Mesodermal cell (in vitro differentiated cells): Measurements from ENCODE around the gene ALDH2. TPM values are rescaled to one million over a fixed set of nuclear protein-coding genes. Genes with fewer than 3 reads are reported as not detected.
"Not testable (repeated sequence)": the region's sequence is repeated elsewhere in the genome, so short reads cannot be mapped to it uniquely, and the experiment has no call there.

Experiments used
- H3K27ac ChIP-seq: 2 replicates; pipeline ENCODE4 v1.7.0; 2013; ENCODE audit warnings: mild to moderate bottlenecking, low read depth, low read length, moderate library complexity; ENCODE audit not compliant: severe bottlenecking
- H3K36me3 ChIP-seq: 2 replicates; pipeline ENCODE4 v1.7.1; 2013; ENCODE audit warnings: mild to moderate bottlenecking, low read length, moderate library complexity; ENCODE audit not compliant: control insufficient read depth, insufficient read depth
- H3K4me1 ChIP-seq: one replicate; pipeline ENCODE4 v1.7.1; 2013; ENCODE audit warnings: mild to moderate bottlenecking, low read length; ENCODE audit not compliant: insufficient read depth, control insufficient read depth, poor library complexity, severe bottlenecking
- H3K4me3 ChIP-seq: 2 replicates; pipeline ENCODE4 v1.7.0; 2013; ENCODE audit warnings: low read length, control low read depth, mild to moderate bottlenecking; ENCODE audit not compliant: insufficient read depth, poor library complexity, severe bottlenecking; ENCODE audit errors: extremely low read depth
- H3K9me3 ChIP-seq: 2 replicates; pipeline ENCODE4 v1.7.1; 2013; ENCODE audit warnings: mild to moderate bottlenecking, low read length, moderate library complexity; ENCODE audit not compliant: control insufficient read depth
- whole genome bisulfite sequencing, 2 experiments: methylation state at CpG; one replicate each; pipeline ENCODE4 v1.1.5; 2013; ENCODE audit warnings: missing lambda C conversion rate in 2 of 2; ENCODE audit not compliant: insufficient coverage in 2 of 2; 5-methylcytosine and 5-hydroxymethylcytosine counted together
- polyA plus RNA-seq, 2 experiments: library from polyadenylated mRNA; stranded (reverse); fragments of 50-300 nt; gene quantifications; one replicate each; pipeline ENCODE4 v1.2.3, GENCODE V29; 2013

ALDH2 gene
- polyA plus RNA-seq (2013, experiment 1 of 2), result 127 TPM
- polyA plus RNA-seq (2013, experiment 2 of 2), result 142 TPM

DNA sequence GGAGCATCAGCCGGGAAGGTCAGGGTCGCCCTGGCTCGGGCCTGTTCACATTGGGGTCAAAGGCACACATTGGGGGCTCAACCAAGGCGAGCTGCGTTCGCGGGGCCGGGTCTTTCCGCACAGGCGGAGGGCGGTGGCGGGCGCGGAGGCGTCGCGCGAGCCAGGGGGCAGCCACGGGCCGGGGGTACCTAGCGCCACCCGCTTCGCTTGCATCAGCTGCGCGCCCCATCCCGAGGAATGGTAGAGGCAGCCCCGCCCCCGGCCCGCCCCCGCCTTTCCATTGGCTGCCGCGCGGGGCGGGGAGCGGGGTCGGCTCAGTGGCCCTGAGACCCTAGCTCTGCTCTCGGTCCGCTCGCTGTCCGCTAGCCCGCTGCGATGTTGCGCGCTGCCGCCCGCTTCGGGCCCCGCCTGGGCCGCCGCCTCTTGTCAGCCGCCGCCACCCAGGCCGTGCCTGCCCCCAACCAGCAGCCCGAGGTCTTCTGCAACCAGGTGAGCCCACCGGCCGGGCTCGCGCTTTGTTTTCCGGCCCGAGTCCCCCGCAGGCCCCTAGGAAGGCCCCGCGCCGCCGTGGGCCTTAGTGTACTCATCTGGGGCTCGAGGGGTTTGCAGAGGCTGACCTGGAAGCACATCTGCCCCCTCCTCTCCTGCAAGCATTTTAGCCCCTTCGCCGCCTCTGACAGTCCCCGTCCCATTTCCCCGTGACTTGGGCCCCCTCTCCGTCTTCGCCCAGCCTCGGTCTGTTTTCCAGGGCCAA lies at the start of gene ALDH2:
ALDH2 (plus strand) TSS at position 326 of the 754 bp plus-strand sequence; CDS start at position 376, 50 bp downstream.
- Histone ChIP-seq H3K27ac (peak within 1 kb of the TSS; percentile 90), H3K4me1 (peaks cover 11% of the 10 kb centered on the region), H3K9me3 (no peaks in the 10 kb centered on the region), H3K36me3 (peaks cover 25% of the 10 kb centered on the region), H3K4me3 (peak within 1 kb of the TSS; percentile 82)
- WGBS, 2 experiments, result 0 to 1% methylated on average over 58 to 68 of the region's 73 CpGs

DNA sequence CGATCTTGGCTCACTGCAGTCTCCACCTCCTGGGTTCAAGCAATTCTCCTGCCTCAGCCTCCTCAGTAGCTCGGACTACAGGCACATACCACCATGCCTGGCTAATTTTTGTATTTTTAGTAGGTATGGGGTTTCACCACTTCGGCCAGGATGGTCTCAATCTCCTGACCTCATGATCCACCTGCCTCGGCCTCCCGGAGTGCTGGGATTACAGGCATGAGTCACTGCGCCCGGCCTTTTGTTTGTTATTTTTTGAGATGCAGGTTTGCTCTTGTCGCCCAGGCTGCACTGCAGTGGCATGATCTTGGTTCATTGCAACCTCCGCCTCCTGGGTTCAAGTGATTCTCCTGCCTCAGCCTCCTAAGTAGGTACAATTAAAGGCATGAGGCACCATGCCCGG lies 47.4 kb upstream of the ALDH2 start:
- 94 to 100% methylated on average over 6 to 7 of the region's 10 CpGs for WGBS, 2 experiments
- H3K36me3 ChIP-seq, result peaks cover 66% of the 10 kb centered on the region
- H3K9me3 ChIP-seq, H3K4me3 ChIP-seq, H3K27ac ChIP-seq, H3K4me1 ChIP-seq: not testable (repeated sequence)

DNA sequence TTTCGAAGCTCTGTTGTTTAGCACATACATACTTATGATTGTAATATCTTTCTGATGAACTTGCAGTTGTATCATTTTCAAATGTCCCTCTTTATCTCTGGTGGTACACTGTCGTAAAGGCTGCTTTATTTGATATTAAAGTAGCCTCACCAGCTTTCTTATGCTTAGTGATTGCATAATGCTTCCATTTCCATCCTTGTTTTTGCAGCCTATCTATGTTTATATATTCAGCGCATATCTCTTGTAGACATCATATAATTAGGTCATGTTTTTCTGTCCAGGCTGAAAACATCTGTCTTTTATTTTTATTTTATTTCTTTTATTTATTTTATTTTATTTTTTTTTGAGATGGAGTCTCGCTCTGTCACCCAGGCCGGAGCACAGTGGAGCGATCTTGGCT lies 46.3 kb upstream of the ALDH2 start:
- 94 to 100% methylated on average over 3 of the region's 6 CpGs for WGBS, 2 experiments
- H3K4me3 ChIP-seq, result no peak overlapping the region
- H3K36me3 ChIP-seq, result peaks cover 64% of the 10 kb centered on the region
- no peaks in the 10 kb centered on the region for H3K9me3 ChIP-seq
- no peak overlapping the region for H3K27ac ChIP-seq
- no peaks in the 10 kb centered on the region for H3K4me1 ChIP-seq

DNA sequence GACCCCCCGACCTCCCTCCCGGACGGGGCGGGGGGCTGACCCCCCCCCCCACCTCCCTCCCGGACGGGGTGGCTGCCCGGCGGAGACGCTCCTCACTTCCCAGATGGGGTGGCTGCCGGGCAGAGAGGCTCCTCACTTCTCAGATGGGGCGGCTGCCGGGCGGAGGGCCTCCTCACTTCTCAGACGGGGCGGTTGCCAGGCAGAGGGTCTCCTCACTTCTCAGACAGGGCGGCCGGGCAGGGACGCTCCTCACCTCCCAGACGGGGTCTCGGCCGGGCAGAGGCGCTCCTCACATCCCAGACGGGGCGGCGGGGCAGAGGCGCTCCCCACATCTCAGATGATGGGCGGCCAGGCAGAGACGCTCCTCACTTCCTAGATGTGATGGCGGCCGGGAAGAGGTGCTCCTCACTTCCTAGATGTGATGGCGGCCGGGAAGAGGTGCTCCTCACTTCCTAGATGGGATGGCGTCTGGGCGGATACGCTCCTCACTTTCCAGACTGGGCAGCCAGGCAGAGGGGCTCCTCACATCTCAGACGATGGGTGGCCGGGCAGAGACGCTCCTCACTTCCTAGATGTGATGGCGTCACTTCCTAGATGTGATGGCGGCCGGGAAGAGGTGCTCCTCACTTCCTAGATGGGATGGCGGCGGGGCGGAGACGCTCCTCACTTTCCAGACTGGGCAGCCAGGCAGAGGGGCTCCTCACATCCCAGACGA lies 42.9 kb upstream of the ALDH2 start:
- H3K36me3 ChIP-seq, result peaks cover 51% of the 10 kb centered on the region
- not testable (repeated sequence) for H3K9me3 ChIP-seq, H3K4me3 ChIP-seq, H3K4me1 ChIP-seq, H3K27ac ChIP-seq
- WGBS, 2 experiments, result 95 to 98% methylated on average over 16 to 20 of the region's 46 CpGs

DNA sequence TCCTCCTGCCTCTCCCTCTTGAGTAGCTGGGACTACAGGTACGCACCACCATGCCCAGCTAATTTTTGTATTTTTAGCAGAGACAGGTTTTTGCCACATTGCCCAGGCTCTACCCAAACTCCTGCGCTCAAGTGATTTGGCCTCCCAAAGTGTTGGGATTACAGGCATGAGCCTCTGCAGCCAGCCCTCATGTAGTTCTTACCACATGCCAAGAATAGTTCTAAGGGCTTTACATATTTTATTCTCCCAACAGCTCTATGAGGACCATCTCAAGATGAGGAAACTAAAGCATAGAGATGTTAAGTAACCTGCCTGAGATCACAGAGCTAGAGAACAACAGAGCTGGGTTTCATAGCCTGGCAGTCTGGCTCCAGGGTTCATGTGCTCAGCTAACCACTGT lies 37.9 kb upstream of the ALDH2 start:
- no peak overlapping the region for H3K4me3 ChIP-seq
- no peak overlapping the region for H3K27ac ChIP-seq
- H3K36me3 ChIP-seq, result peaks cover 33% of the 10 kb centered on the region
- H3K9me3 ChIP-seq, result no peaks in the 10 kb centered on the region
- H3K4me1 ChIP-seq, result no peaks in the 10 kb centered on the region
- WGBS, 2 experiments, result 90 to 100% methylated on average over 2 of the region's 2 CpGs

DNA sequence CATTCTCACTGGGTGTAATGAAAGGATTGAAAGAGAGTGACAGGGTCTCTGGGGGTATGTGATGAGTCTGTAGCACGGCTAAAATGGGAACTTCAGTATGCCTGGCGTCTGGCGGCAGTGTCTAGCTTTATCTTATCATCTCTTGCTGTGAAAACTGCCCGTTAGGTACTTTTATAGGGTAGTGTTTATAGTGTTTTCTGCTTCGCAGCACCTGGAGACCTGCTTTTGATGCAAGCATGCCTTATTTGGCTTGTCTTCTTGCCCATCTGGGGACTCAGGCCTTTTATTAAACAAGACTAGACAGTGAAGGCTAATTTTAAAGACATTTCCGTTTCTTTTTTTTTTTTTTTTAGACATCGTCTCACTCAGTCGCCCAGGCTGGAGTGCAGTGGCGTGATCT lies 36.3 kb upstream of the ALDH2 start:
- WGBS, 2 experiments, result 94 to 95% methylated on average over 4 to 8 of the region's 9 CpGs
- no peak overlapping the region for H3K4me3 ChIP-seq
- peaks cover 33% of the 10 kb centered on the region for H3K36me3 ChIP-seq

DNA sequence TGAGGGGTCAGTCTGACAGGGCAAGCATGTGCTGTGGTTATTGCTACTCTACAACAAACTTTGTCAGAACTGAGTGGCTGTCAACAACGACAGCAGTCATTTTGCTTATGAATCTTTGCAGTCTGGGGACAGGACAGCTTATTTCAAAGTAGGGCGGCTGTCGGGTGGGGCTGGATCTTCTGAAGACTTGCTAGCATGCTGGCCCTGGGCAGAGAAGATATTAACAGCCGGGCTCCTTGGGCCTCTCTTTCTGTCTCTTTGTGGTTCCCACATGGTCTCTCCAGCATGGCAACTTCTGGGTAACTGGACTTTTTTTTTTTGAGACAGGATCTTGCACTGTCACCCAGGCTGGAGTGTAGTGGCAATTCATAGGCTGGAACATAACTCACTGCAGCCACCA lies 33.9 kb upstream of the ALDH2 start:
- Histone ChIP-seq H3K9me3 (no peaks in the 10 kb centered on the region), H3K4me3 (no peak overlapping the region), H3K27ac (no peak overlapping the region), H3K36me3 (peaks cover 38% of the 10 kb centered on the region), H3K4me1 (no peaks in the 10 kb centered on the region)
- 93 to 95% methylated on average over 4 of the region's 4 CpGs for WGBS, 2 experiments

More for the DNA sequence above, 36.3 kb upstream of the ALDH2 start:
- no peaks in the 10 kb centered on the region for H3K9me3 ChIP-seq
- no peak overlapping the region for H3K27ac ChIP-seq
- H3K4me1 ChIP-seq, result no peaks in the 10 kb centered on the region

DNA sequence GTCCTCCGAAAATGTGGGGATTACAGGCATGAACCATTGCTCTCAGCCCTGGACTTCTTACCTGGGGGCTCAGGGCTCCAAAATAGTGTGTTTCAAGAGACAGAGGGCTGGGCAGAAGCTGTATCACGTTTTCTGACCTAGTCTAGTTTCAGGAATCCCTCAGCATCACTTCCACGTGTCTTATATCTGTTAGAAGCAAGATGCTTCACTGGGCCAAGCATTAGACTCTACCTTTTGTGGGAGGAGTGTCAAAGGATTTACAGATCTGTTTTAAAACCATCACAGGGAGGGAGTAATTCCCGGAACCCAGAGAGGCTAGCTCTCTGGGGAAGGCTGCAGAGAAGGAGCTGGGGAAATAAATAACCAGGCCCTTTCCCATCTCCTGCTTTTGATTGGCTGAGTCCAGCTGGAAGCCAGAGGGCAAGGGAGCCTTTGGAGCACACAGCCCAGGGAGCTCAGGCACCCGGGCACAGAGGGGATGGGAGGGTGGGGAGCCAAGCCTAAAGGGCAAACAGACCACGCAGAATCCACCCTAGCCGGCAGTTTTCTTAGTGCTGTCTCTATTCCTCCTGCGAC lies 33.3 kb upstream of the ALDH2 start:
- Histone ChIP-seq H3K36me3 (peaks cover 38% of the 10 kb centered on the region), H3K4me1 (no peaks in the 10 kb centered on the region), H3K4me3 (no peak overlapping the region), H3K9me3 (no peaks in the 10 kb centered on the region), H3K27ac (no peak overlapping the region)
- WGBS, 2 experiments, result 89 to 93% methylated on average over 7 of the region's 8 CpGs

DNA sequence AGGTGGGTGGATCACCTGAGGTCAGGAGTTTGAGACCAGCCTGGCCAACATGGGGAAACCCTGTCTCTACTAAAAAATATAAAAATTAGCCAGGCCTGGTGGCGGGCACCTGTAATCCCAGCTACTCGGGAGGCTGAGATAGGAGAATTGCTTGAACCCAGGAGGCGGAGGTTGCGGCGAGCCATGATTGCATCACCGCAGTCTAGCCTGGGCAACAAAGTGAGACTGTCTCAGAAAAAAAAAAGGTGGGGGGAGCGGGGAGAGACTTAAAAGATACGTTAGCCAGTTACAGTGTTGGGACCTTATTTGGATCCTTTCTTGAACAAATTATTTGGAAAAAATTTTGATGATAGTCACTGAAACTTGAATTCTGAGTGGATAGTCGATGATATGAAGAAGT lies 27.2 kb upstream of the ALDH2 start:
- peaks cover 17% of the 10 kb centered on the region for H3K36me3 ChIP-seq
- H3K27ac ChIP-seq, H3K4me3 ChIP-seq, H3K9me3 ChIP-seq, H3K4me1 ChIP-seq: not testable (repeated sequence)
- 96 to 97% methylated on average over 9 of the region's 9 CpGs for WGBS, 2 experiments

DNA sequence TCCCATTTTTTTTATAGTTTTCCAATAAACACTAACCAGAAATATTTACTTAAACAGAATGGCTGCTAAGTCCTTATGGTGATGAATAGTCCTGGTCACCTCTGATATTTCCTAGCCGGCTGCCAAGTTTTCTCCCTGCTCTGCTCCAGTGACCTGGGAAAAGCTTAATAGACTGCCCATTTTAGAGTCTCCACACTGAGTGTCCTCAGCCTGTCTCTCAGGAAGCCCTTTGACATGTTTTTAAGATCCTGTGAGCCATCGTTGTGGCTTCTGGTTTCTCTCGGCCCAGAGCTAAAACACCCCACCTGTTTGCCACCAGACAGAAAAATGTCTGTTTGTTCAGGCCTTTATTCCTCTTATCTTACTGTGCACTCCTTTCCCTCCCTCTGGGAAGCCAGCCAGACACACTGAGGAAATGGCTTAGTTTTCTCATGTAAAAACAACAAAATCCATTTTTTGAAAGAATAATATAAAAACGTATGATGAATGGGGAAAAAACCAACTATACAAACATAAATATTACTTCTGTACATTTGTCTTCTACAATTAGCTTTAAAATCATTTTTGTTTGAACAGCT lies 25.4 kb upstream of the ALDH2 start:
- no peak overlapping the region for H3K27ac ChIP-seq
- H3K4me3 ChIP-seq, result no peak overlapping the region
- H3K4me1 ChIP-seq, result no peaks in the 10 kb centered on the region
- WGBS, 2 experiments, result 93 to 94% methylated on average over 3 of the region's 4 CpGs
- H3K9me3 ChIP-seq, result no peaks in the 10 kb centered on the region
- peaks cover 28% of the 10 kb centered on the region for H3K36me3 ChIP-seq
